BLaER1 treated with 17β-estradiol and CSF1 and Interleukin-3, amounts not matched to agents 10 nM and 100 nM (cell line): ENCODE measurements around the gene MRFAP1L1.

Experiments
- H3K27ac ChIP-seq, 11 experiments: shearing (Covaris generic); formaldehyde crosslinking; 2 replicates each; pipeline ENCODE4 v1.8.1; 2022
- H3K27me3 ChIP-seq, 11 experiments: shearing (Covaris generic); formaldehyde crosslinking; 2 replicates each; pipeline ENCODE4 v1.8.1; 2022
- H3K36me3 ChIP-seq, 11 experiments: shearing (Covaris generic); formaldehyde crosslinking; 2 replicates each; pipeline ENCODE4 v1.8.1; 2022
- H3K4me1 ChIP-seq, 10 experiments: shearing (Covaris generic); formaldehyde crosslinking; 2 replicates each; pipeline ENCODE4 v1.8.1; 2022
- H3K4me2 ChIP-seq, 11 experiments: shearing (Covaris generic); formaldehyde crosslinking; 2 replicates each; pipeline ENCODE4 v1.8.1; 2022
- H3K4me3 ChIP-seq, 10 experiments: shearing (Covaris generic); formaldehyde crosslinking; 2 replicates each; pipeline ENCODE4 v1.8.1; 2022
- H3K9ac ChIP-seq, 11 experiments: shearing (Covaris generic); formaldehyde crosslinking; 2 replicates each; pipeline ENCODE4 v1.8.1; 2022
- H3K9me3 ChIP-seq, 11 experiments: shearing (Covaris generic); formaldehyde crosslinking; replicated peaks in 1 of 11; 2 replicates each; pipeline ENCODE4 v1.8.1; 2022
- H4K20me1 ChIP-seq, 11 experiments: shearing (Covaris generic); formaldehyde crosslinking; 2 replicates each; pipeline ENCODE4 v1.8.1; 2022
- Cebpa-rat ChIP-seq, 11 experiments: shearing (Covaris generic); IDR thresholded peaks; 2 replicates each; pipeline ENCODE4 v1.8.1; 2022

MRFAP1L1 gene

GRCh38 chr4:6658597-6659075 lies 51.0 kb downstream of the MRFAP1L1 start:
- Histone ChIP-seq H3K36me3 (no peaks in the 10 kb centered on the region), H3K9ac (peak overlapping the region in 2 of 11 experiments; percentile 14 to 24; a peak in 2 of 22 replicates), H3K4me1 (peaks cover 22 to 39% (median 25%) of the 10 kb centered on the region in 10 experiments), H3K9me3 (peaks cover 0 to 9% (median 0%) of the 10 kb centered on the region in 11 experiments; a peak in 3 of 22 replicates), H3K27ac (no peak overlapping the region), H4K20me1 (peaks cover 0 to 15% (median 0%) of the 10 kb centered on the region in 11 experiments; a peak in 4 of 22 replicates), H3K27me3 (peaks cover 38 to 49% (median 46%) of the 10 kb centered on the region in 11 experiments), H3K4me2 (peak overlapping the region; percentile 50 to 86 (median 67)), H3K4me3 (peak overlapping the region in 9 of 10 experiments; percentile 3 to 49 (median 36); a peak in 9 of 20 replicates)
- TF ChIP-seq Cebpa-rat (IDR thresholded peaks at IDR 0.05): no peak

DNA sequence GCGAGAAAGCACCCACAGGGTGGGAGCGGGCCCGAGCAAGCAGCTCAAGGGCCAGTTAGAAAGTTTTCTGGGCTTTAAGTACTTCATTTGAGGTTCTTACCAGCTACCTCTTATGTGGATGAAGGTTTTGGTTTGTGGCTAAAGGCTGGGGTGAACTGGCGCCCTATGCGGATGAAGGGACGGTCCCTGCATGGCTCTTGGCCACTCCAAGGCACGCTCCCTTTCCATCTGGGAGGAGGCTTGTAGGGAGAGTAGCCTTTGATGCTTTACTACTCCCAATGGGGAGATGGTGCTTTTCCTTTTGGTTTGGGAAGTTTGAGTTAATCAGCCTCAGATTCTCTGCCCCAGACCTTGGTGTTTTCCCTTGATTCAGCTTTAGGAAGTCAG lies 51.5 kb downstream of the MRFAP1L1 start:
- H3K36me3 ChIP-seq: no peaks in the 10 kb centered on the region
- peaks cover 0 to 15% (median 0%) of the 10 kb centered on the region in 11 experiments; a peak in 4 of 22 replicates for H4K20me1 ChIP-seq
- H3K4me2 ChIP-seq: peak overlapping the region in 8 of 11 experiments; percentile 63 to 86 (median 70); a peak in 10 of 22 replicates
- no peak overlapping the region for H3K9ac ChIP-seq
- peaks cover 0 to 9% (median 0%) of the 10 kb centered on the region in 11 experiments; a peak in 3 of 22 replicates for H3K9me3 ChIP-seq
- peaks cover 38 to 49% (median 45%) of the 10 kb centered on the region in 11 experiments for H3K27me3 ChIP-seq
- H3K4me1 ChIP-seq: peaks cover 22 to 37% (median 25%) of the 10 kb centered on the region in 10 experiments
- no peak for TF ChIP-seq Cebpa-rat (IDR thresholded peaks at IDR 0.05)
- H3K4me3 ChIP-seq: 0 out of 20 replicates have a peak overlapping the region, but pooled peaks of 1 of the 10 experiments have one; percentile 3
- H3K27ac ChIP-seq: no peak overlapping the region
